H1 (cell line): ENCODE results near the gene TBC1D2B. TPM values are rescaled to one million over a fixed set of nuclear protein-coding genes. Genes with fewer than 3 reads are reported as not detected.

Source experiments
- CTCF ChIA-PET: fragments of 300-600 bp; sonication (Branson Sonifier 250); formaldehyde crosslinking; loops from one replicate; lab custom pipeline; 2021; ENCODE audit not compliant: partially characterized antibody; lab: Charles Lee
- POLR2A ChIA-PET: fragments of 300-600 bp; sonication (Branson Sonifier 250); formaldehyde crosslinking; loops from one replicate; lab custom pipeline; 2021; ENCODE audit warnings: inconsistent platforms; ENCODE audit not compliant: partially characterized antibody; lab: Charles Lee
- DNase-seq, 2 experiments: peaks; one replicate each; pipeline versions ENCODE4 v3.0.0 to v3.0.0-alpha.2; 2010 to 2022; ENCODE audit warnings: low spot score in 2 of 2, low read depth in 1 of 2, mixed read lengths in 1 of 2
- FAIRE-seq: peaks from 2 replicates; lab custom pipeline; 2011; peaks lifted over from hg19 to GRCh38; lab: Jason Lieb, UNC
- H2AFZ ChIP-seq: 2 replicates; pipeline ENCODE4 v1.8.1; 2012; ENCODE audit warnings: low read length, inconsistent platforms
- H2AK5ac ChIP-seq: 2 replicates; pipeline ENCODE4 v1.6.1; 2013; ENCODE audit warnings: low read depth, low read length
- H2BK120ac ChIP-seq: replicated peaks from 2 replicates; pipeline ENCODE3; 2013; ENCODE audit warnings: low read depth, low read length, inconsistent platforms
- H2BK12ac ChIP-seq: 2 replicates; pipeline ENCODE4 v1.6.1; 2013; ENCODE audit warnings: low read depth, low read length
- H2BK15ac ChIP-seq: 2 replicates; pipeline ENCODE4 v1.6.1; 2013; ENCODE audit warnings: low read length
- H2BK20ac ChIP-seq: 2 replicates; pipeline ENCODE4 v1.6.1; 2013; ENCODE audit warnings: low read length
- H2BK5ac ChIP-seq: 2 replicates; pipeline ENCODE4 v1.6.1; 2013; ENCODE audit warnings: low read depth, low read length
- H3K14ac ChIP-seq: 2 replicates; pipeline ENCODE4 v1.6.1; 2013; ENCODE audit warnings: inconsistent platforms; ENCODE audit not compliant: insufficient read length
- H3K18ac ChIP-seq: 2 replicates; pipeline ENCODE4 v1.6.1; 2013; ENCODE audit warnings: low read length; ENCODE audit errors: extremely low read depth
- H3K23ac ChIP-seq: 2 replicates; pipeline ENCODE4 v1.6.1; 2013; ENCODE audit warnings: inconsistent platforms; ENCODE audit not compliant: insufficient read length
- H3K23me2 ChIP-seq: 2 replicates; pipeline ENCODE4 v1.6.1; 2013; ENCODE audit warnings: low read depth, low read length
- H3K27ac ChIP-seq: 2 replicates; pipeline ENCODE4 v1.6.1; 2011; ENCODE audit warnings: low read depth, low read length, inconsistent platforms
- H3K27me3 ChIP-seq, 4 experiments: replicated peaks in 1 of 4; 1 replicate in 1 of 4; 2 replicates in 3 of 4; pipeline versions ENCODE4 v1.6.1 to v1.8.1; 2011 to 2013; ENCODE audit warnings: low read length in 3 of 4, mild to moderate bottlenecking in 3 of 4, inconsistent platforms in 2 of 4, mixed read lengths in 2 of 4, moderate library complexity in 1 of 4; ENCODE audit not compliant: control insufficient read depth in 3 of 4, insufficient read depth in 3 of 4; ENCODE audit errors: extremely low read depth in 1 of 4
- H3K36me3 ChIP-seq, 4 experiments: 2 replicates each; pipeline versions ENCODE4 v1.6.1 to v1.8.1; 2011 to 2013; ENCODE audit warnings: mild to moderate bottlenecking in 4 of 4, low read length in 3 of 4, moderate library complexity in 2 of 4, control low read depth in 1 of 4, inconsistent platforms in 1 of 4; ENCODE audit not compliant: insufficient read depth in 4 of 4, control insufficient read depth in 2 of 4
- H3K4ac ChIP-seq: replicated peaks from 2 replicates; pipeline ENCODE3; 2013; ENCODE audit warnings: low read length, low read depth, mixed read lengths, inconsistent platforms; ENCODE audit not compliant: insufficient read length
- H3K4me1 ChIP-seq, 4 experiments: replicated peaks in 1 of 4; 1 replicate in 1 of 4; 2 replicates in 3 of 4; pipeline versions ENCODE4 v1.6.1 to v1.8.1; 2011 to 2013; ENCODE audit warnings: low read length in 3 of 4, inconsistent platforms in 2 of 4, mixed read lengths in 1 of 4; ENCODE audit not compliant: insufficient read depth in 4 of 4, control insufficient read depth in 3 of 4
- H3K4me2 ChIP-seq, 2 experiments: 2 replicates each; pipeline versions ENCODE4 v1.6.1 to v1.8.1; 2011 to 2013; ENCODE audit warnings: low read depth in 2 of 2, low read length in 2 of 2, control low read depth in 1 of 2, inconsistent platforms in 1 of 2, mild to moderate bottlenecking in 1 of 2; ENCODE audit not compliant: insufficient read depth in 1 of 2
- H3K4me3 ChIP-seq, 4 experiments: fragments of 200-600, 300-600 bp in 1 of 4; sonication (generic), shearing (Covaris generic), sonication (Bioruptor Twin) in 1 of 4; 2 replicates each; pipeline versions ENCODE4 v1.5.1 to v1.8.1; 2011 to 2016; ENCODE audit warnings: low read length in 4 of 4, low read depth in 3 of 4, control low read depth in 2 of 4, inconsistent platforms in 2 of 4, mild to moderate bottlenecking in 2 of 4, mixed read lengths in 1 of 4, moderate library complexity in 1 of 4; ENCODE audit not compliant: insufficient read depth in 2 of 4; ENCODE audit errors: extremely low read depth in 1 of 4
- H3K56ac ChIP-seq: replicated peaks from 2 replicates; pipeline ENCODE3; 2013; ENCODE audit warnings: low read depth, mild to moderate bottlenecking, mixed read lengths, low read length, inconsistent platforms; ENCODE audit not compliant: insufficient read length
- H3K79me1 ChIP-seq: 2 replicates; pipeline ENCODE4 v1.6.1; 2013; ENCODE audit warnings: low read depth, low read length, control low read depth
- H3K79me2 ChIP-seq, 2 experiments: 2 replicates each; pipeline versions ENCODE4 v1.6.1 to v1.8.1; 2012 to 2013; ENCODE audit warnings: low read length in 2 of 2, mild to moderate bottlenecking in 2 of 2, inconsistent platforms in 1 of 2; ENCODE audit not compliant: insufficient read depth in 2 of 2, control insufficient read depth in 1 of 2
- H3K9ac ChIP-seq, 4 experiments: replicated peaks in 1 of 4; 1 replicate in 1 of 4; 2 replicates in 3 of 4; pipeline versions ENCODE4 v1.6.1 to v1.8.1; 2011 to 2013; ENCODE audit warnings: low read depth in 3 of 4, low read length in 3 of 4, control low read depth in 2 of 4, mild to moderate bottlenecking in 2 of 4, moderate library complexity in 2 of 4, inconsistent platforms in 1 of 4; ENCODE audit errors: extremely low read depth in 1 of 4
- H3K9me3 ChIP-seq, 2 experiments: 2 replicates each; pipeline versions ENCODE4 v1.6.1 to v1.8.1; 2012 to 2013; ENCODE audit warnings: mild to moderate bottlenecking in 2 of 2, moderate library complexity in 2 of 2, control low read depth in 1 of 2, inconsistent platforms in 1 of 2, low read depth in 1 of 2, low read length in 1 of 2, mixed read lengths in 1 of 2; ENCODE audit not compliant: insufficient read depth in 2 of 2
- H4K20me1 ChIP-seq, 2 experiments: replicated peaks in 1 of 2; 2 replicates each; pipeline versions ENCODE3 to v1.8.1; 2011 to 2013; ENCODE audit warnings: inconsistent platforms in 2 of 2, low read length in 2 of 2, mild to moderate bottlenecking in 1 of 2; ENCODE audit not compliant: insufficient read depth in 2 of 2, control insufficient read depth in 1 of 2
- H4K5ac ChIP-seq: 2 replicates; pipeline ENCODE4 v1.6.1; 2013; ENCODE audit warnings: low read length, low read depth, mixed read lengths, inconsistent platforms; ENCODE audit not compliant: insufficient read length
- H4K8ac ChIP-seq: 2 replicates; pipeline ENCODE4 v1.8.0; 2013; ENCODE audit warnings: mild to moderate bottlenecking, moderate library complexity, low read length, inconsistent platforms; ENCODE audit not compliant: insufficient read depth; ENCODE audit errors: extremely low read depth
- H4K91ac ChIP-seq: replicated peaks from 2 replicates; pipeline ENCODE3; 2013; ENCODE audit warnings: low read length, mixed read lengths, inconsistent platforms; ENCODE audit not compliant: insufficient read length
- CEBPB ChIP-seq: IDR thresholded peaks from 2 replicates; pipeline ENCODE4 v1.6.1; 2012; ENCODE audit warnings: low read depth, low read length
- EZH2 ChIP-seq: fragments of 200-600 bp; sonication (generic); IDR thresholded peaks from 2 replicates; pipeline ENCODE4 v1.7.1; 2012; ENCODE audit warnings: low read depth, mild to moderate bottlenecking, moderate library complexity, low read length, inconsistent platforms; ENCODE audit not compliant: severe bottlenecking
- NRF1 ChIP-seq: IDR thresholded peaks from 2 replicates; pipeline ENCODE4 v1.6.1; 2011; ENCODE audit warnings: mild to moderate bottlenecking, low read depth, low read length, improper control_type of control experiment
- RNF2 ChIP-seq: fragments of 200-900, 300-1000 bp; sonication (generic); IDR thresholded peaks from 2 replicates; pipeline ENCODE4 v1.7.1; 2016; ENCODE audit warnings: borderline replicate concordance, low read depth, mild to moderate bottlenecking, antibody characterized with exemption, low read length; ENCODE audit not compliant: poor library complexity, severe bottlenecking; ENCODE audit errors: missing control alignments
- SAP30 ChIP-seq: fragments of 300-600 bp; sonication (generic); IDR thresholded peaks from 2 replicates; pipeline ENCODE4 v1.7.1; 2012; ENCODE audit warnings: low read length, moderate library complexity, mild to moderate bottlenecking, inconsistent platforms; ENCODE audit not compliant: insufficient read depth, insufficient replicate concordance
- SP2 ChIP-seq: IDR thresholded peaks from 2 replicates; pipeline ENCODE4 v1.6.1; 2012; ENCODE audit warnings: mild to moderate bottlenecking, low read length, inconsistent platforms
- SP4 ChIP-seq: IDR thresholded peaks from 2 replicates; pipeline ENCODE4 v1.6.1; 2012; ENCODE audit warnings: low read length, inconsistent platforms
- TBP ChIP-seq: IDR thresholded peaks from 2 replicates; pipeline ENCODE4 v1.6.1; 2011; ENCODE audit warnings: low read depth, low read length, improper control_type of control experiment
- WGBS, 2 experiments: shearing (Covaris generic) in 1 of 2; methylation state at CpG; one replicate each; pipeline versions ENCODE4 v1.1.6 to v1.1.7; 2013 to 2015; ENCODE audit warnings: low lambda C conversion rate in 2 of 2, mixed read lengths in 2 of 2, inconsistent platforms in 1 of 2, low coverage in 1 of 2, missing lambda C conversion rate in 1 of 2; ENCODE audit not compliant: insufficient replicate concordance in 2 of 2, insufficient coverage in 1 of 2, insufficient read length in 1 of 2; ENCODE audit errors: extremely low coverage in 1 of 2, missing lambda C conversion rate in 1 of 2; 5-methylcytosine and 5-hydroxymethylcytosine counted together
- polyA plus RNA-seq, 7 experiments: library from polyadenylated mRNA; depleted of rRNA in 3 of 7; stranded (reverse) in 5 of 7; unstranded in 2 of 7; fragments of >200 nt in 5 of 7; fragments of 200-250 nt in 2 of 7; gene quantifications; 1 replicate in 5 of 7; 2 replicates in 1 of 7; 4 replicates in 1 of 7; pipeline versions ENCODE4 v1.2.1 to v1.2.3, GENCODE V29; 2011 to 2013; ENCODE audit warnings: missing spikeins in 2 of 7, mixed read lengths in 2 of 7
- total RNA-seq: library from RNA; stranded (reverse); fragmentation: NEBNext Ultra II Directional; extraction: Animal tissue kit (Norgen Biotek cat#: 25700); gene quantifications from 2 replicates; pipeline ENCODE4 v1.2.1, GENCODE V29; 2021

Gene TBC1D2B
- total and polyA plus RNA-seq, 2 of the 8 experiments (the other 6 are each of a cell fraction or from before 2014, with no cell fraction given), result 11.9 to 19.5 TPM

DNA sequence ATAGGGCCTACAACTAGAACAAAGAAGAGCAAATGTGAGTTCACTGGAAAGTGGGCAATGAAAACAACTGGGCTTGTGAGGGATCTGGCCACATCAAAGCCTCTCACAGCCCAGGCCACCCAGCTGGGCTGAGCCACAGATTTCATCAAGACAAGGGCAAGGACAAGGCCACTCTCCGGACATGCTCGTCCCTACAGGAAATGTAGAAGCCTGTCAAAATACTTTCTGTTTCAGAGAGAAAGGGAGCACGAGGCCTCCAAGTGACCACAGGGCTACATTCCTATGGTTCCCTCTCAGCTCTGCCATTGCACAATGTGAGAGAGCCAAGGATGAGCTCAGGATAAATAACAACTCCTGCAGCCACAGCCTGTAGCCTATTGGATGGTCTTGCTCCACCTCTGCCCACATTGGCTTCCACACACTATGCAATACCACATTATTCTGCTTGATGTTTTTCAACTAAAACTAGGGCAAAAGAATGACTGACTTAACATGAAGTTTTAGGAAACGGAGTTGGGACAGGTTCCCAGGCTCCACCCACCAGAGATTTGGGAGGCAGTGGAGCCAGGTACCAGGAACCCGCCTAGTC lies 12.1 kb downstream of the TBC1D2B start:
- POLR2A ChIA-PET, result interaction anchor here (1.0 kb wide), 1 partner anchor 9 kb away, joined by 3 read pairs; no protein-coding TSS in a partner anchor

More for the DNA sequence above, 12.1 kb downstream of the TBC1D2B start:
- no peak overlapping the region for H2BK5ac ChIP-seq
- no peak overlapping the region for H3K56ac ChIP-seq
- H3K36me3 ChIP-seq, result no peaks in the 10 kb centered on the region
- no peak overlapping the region for H3K4ac ChIP-seq
- H3K9ac ChIP-seq, result no peak overlapping the region
- H4K20me1 ChIP-seq, result peaks cover 0 to 11% of the 10 kb centered on the region in 2 experiments
- H4K91ac ChIP-seq, result no peak overlapping the region
- no peak overlapping the region for H2BK120ac ChIP-seq
- no peak overlapping the region for H3K4me3 ChIP-seq
- 0 out of 2 replicates have a peak overlapping the region, but pooled peaks have one; percentile 16 for H3K18ac ChIP-seq
- no peak overlapping the region for H3K23ac ChIP-seq
- H3K4me1 ChIP-seq, result peaks cover 11 to 32% (median 24%) of the 10 kb centered on the region in 4 experiments
- CTCF ChIA-PET, result interaction anchor here (1.0 to 1.7 kb wide), 3 partner anchors 30 to 88 kb away, joined by 3 to 4 read pairs (median 3); no protein-coding TSS in a partner anchor
- peaks cover 5% of the 10 kb centered on the region for H3K79me1 ChIP-seq
- H2AK5ac ChIP-seq, result 0 out of 2 replicates have a peak overlapping the region, but pooled peaks have one; percentile 44
- H3K79me2 ChIP-seq, result peaks cover 3 to 56% of the 10 kb centered on the region in 2 experiments; a peak in 3 of 4 replicates
- DNase-seq, result no peak
- no peaks in the 10 kb centered on the region for H3K9me3 ChIP-seq
- no peaks in the 10 kb centered on the region; the same call in 1 of the 2 replicates for H3K23me2 ChIP-seq
- H3K27me3 ChIP-seq, result no peaks in the 10 kb centered on the region; a peak in 1 of 7 replicates
- H3K27ac ChIP-seq, result no peak overlapping the region
- TF ChIP-seq EZH2, result no peak
- peak; percentile 67; the same call in 1 of the 2 replicates for TF ChIP-seq CEBPB
- no peak for TF ChIP-seq RNF2
- TF ChIP-seq TBP, result no peak
- TF ChIP-seq NRF1, result no peak
- no peak for TF ChIP-seq SAP30
- TF ChIP-seq SP4, result no peak
- TF ChIP-seq SP2, result no peak
- H2AFZ ChIP-seq, result no peak overlapping the region
- H3K4me2 ChIP-seq, result no peak overlapping the region
- H2BK15ac ChIP-seq, result 0 out of 2 replicates have a peak overlapping the region, but pooled peaks have one; percentile 31
- WGBS, 2 experiments, result 83% methylated on average over 5 of the region's 5 CpGs; no CpG with 5 or more reads in 1 of the 2 experiments
- H4K8ac ChIP-seq, result no peak overlapping the region
- H2BK20ac ChIP-seq, result 0 out of 2 replicates have a peak overlapping the region, but pooled peaks have one; percentile 76
- FAIRE-seq, result no peak
- no peak overlapping the region for H2BK12ac ChIP-seq
- no peak overlapping the region for H3K14ac ChIP-seq
- no peak overlapping the region for H4K5ac ChIP-seq
